GM18868 (cell line): ENCODE results near the gene SH3D19.
A peak's percentile ranks its signal among the peaks of the same experiment; 100 is the strongest.
"Not testable (repeated sequence)": the region's sequence is repeated elsewhere in the genome, so short reads cannot be mapped to it uniquely, and the experiment has no call there.

ENCODE experiments used
- ATAC-seq: cut with Tn5 transposase; IDR thresholded peaks from one replicate; pipeline ENCODE4 v1.9.1; 2021; ENCODE audit warnings: mild to moderate bottlenecking, moderate library complexity; ENCODE audit not compliant: unreplicated experiment

The SH3D19 gene

GRCh38 chr4:151323667-151324066 is 1.7 kb downstream of the SH3D19 start:
- ATAC-seq, result no peak

DNA sequence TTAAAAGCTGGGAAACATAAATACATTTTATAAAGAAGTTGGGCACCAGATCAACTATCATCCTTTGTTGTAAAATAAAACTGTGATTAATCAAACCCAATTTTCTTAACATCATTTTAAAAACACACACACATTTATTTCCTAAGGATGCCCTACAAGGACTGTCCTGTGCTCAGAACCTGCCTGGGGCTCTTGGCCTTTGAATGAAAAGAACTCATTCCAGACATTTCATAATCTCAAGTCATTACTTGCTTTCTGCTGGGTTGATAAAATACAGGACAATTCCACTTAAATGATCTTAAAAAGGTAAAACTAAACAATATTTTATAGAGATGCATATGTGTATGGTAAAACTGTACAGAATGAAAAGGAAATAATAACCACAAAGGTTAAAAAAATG is 2.8 kb downstream of the SH3D19 start:
- ATAC-seq, result no peak

- not testable (repeated sequence) for ATAC-seq
These were observed 3.2 kb downstream of the SH3D19 start for GRCh38 chr4:151322161-151322560.

DNA sequence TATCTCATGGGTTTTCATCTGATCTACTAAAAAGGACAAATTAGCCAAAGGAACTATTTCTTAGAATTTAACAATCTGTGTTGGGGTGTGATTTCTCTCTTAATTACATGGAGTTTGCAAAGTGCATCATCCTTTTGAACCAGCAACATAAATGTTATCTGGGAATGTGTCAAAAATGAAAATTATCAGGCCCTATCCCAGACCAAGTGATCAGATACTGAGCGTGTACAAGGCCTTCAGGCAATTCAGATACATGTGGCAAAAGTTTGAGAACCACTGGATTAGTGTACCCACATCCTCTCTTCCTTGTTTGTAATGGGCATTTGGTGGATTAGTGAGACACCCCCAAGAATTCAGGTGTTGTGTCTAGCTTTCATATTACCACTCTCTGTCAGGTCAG is 3.8 kb downstream of the SH3D19 start:
- no peak for ATAC-seq

DNA sequence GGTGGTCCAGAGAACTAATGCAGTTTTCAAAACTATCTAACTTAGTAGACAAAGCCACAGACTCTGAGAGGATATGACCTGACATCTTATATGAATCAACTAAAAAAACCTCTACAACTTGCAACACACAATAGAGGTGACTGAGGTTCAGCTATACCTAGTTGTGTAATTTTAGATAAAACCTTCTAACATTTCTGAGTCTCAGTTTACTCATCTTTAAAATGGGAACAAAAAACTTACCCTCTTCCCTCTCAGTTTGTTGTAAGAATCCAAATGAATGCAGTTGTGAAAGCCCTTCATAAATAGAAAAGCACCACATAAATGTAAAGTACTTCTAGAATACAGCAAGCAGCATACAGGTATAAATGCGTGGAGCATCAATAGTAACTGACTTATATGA is 5.9 kb downstream of the SH3D19 start:
- no peak for ATAC-seq

DNA sequence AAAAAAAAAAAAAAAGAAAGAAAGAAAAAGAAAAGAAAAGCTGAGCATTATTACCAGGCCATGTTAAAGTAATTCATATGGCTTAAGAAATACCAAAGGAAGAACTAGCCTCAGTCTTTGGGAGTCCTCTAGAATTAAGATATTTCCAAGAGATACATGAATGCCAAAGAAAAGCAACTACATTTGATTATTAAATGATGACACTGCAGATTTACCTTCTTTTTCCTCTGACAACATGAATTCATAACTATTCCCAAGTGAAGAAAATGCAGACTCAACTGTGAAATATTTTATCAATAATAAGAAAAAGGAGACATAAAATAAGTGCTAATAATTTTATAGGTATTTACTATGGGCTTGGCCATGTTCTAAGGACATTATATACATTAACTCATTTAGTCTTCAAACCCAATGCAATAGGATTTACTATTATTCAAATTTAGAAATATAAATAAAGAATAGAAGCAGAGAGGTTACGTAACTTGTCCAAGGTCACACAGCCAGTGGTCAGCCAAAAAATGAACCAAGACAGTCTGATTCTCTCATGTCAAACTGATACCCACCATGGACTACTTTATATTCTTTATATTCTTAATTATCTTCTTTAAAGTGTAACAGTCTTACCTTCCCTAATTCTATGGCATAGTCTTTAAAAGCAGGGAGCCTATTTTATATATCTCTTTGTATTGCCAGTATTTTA is 6.9 kb downstream of the SH3D19 start:
- no peak for ATAC-seq

DNA sequence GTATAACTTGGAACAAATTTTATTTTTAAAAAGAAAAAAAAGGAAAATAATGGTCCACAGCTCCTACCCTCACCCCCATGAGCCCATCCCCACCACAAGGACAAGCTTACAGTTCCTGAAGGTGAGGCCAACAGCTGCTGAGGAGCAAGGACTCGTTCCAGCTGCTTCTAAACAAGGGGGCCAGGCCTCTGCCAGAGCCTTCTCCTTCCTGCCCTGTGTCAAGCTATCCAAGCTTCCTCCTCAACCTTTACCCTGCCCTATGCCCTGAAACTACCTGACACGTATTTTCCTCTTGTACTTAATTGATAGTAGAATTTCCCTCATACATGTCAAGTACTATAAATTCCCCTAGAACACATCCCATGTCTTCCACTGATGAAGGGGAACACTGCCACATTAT is 8.8 kb downstream of the SH3D19 start:
- ATAC-seq, result no peak

- no peak for ATAC-seq
These were observed 10.1 kb downstream of the SH3D19 start for GRCh38 chr4:151315212-151315886.

DNA sequence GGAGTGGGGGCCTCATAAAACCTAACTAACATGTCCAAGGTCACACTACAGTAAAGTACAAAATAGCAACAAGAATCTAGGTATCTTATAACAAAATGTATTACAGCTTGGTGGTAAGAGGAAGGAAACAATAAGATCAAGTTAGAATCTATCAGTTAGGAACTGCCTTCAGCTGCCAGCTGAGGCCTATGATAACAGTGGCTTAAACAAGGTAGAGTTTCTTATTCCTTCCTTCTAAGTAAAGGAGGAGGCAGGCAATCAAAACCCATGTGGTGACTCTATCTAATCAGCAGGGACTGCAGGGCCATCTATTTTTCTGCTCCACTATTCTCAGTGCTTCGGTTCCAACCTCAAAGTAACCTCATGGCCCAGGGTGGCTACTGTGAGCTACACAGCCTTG is 10.9 kb downstream of the SH3D19 start:
- ATAC-seq, result no peak

- ATAC-seq, result no peak
These were observed 11.4 kb downstream of the SH3D19 start for GRCh38 chr4:151314010-151314355.

GRCh38 chr4:151313306-151314009 is 11.9 kb downstream of the SH3D19 start:
- no peak for ATAC-seq

DNA sequence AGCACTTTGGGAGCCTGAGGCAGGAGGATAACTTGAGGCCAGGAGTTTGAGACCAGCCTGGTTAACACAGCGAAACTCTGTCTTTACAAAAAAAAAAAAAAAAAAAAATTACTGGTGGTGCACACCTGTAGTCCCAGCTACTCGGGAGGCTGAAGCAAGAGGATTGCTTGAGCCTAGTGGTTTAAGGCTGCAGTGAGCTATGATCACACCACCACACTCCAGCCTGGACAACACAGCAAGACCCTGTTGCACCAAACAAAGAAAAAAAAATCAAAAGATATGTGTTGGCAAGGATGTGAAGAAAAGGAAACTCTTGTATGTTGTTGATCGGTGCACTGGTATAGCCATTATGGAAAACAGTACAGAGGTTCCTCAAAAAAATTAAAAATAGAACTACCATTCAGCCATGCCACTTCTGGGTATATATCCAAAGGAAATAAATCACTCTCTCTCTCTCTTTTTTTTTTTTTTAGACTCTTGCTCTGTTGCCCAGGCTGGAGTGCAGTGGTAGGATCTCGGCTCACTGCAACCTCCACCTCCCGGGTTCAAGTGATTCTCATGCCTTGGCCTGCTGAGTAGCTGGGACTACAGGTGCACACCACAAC is 15.2 kb downstream of the SH3D19 start:
- ATAC-seq, result no peak

GRCh38 chr4:151304755-151305154 is 20.6 kb downstream of the SH3D19 start:
- ATAC-seq, result peak; percentile 56

- no peak for ATAC-seq
These were observed 21.2 kb downstream of the SH3D19 start for GRCh38 chr4:151304226-151304625.

- ATAC-seq, result no peak
These were observed 23.0 kb downstream of the SH3D19 start for GRCh38 chr4:151302432-151302831.

- no peak for ATAC-seq
These were observed 28.2 kb downstream of the SH3D19 start for GRCh38 chr4:151297170-151297569.

DNA sequence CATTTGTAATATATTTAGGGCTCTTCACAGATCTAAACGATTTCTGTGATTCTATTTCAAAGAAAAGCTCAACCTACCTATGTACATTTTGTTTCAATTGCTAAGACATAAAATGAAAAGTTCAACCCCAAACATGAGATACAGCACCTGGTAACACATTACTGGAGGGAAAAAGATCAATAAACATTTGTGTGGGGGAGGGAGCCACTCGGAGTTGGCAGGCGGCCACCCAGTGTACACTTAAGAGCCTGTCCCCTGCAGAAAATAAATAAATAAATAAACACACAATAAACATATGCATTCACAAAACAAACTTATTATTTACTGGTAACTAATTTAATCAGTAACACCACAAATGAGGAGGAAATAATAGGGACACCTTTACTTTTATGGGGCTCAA is 29.2 kb downstream of the SH3D19 start:
- no peak for ATAC-seq

- no peak for ATAC-seq
These were observed 30.4 kb downstream of the SH3D19 start for GRCh38 chr4:151294833-151295496.

DNA sequence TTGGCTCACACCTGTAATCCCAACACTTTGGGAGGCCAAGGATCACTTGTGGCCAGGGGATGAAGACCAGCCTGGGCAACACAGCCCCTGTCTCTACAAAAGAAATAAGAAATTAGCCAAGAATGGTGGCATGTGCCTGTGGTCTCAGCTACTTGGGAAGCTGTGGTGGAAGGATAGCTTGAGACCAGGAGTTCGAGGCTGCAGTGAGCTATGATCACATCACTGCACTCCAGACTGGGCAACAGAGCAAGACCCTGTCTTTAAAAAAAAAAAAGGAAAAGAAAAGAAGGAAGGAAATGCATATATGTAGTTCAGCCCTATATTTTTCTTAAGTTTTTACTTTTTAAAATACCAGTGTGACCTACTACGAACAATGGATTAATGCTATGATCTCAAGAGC is 33.4 kb downstream of the SH3D19 start:
- ATAC-seq, result no peak

DNA sequence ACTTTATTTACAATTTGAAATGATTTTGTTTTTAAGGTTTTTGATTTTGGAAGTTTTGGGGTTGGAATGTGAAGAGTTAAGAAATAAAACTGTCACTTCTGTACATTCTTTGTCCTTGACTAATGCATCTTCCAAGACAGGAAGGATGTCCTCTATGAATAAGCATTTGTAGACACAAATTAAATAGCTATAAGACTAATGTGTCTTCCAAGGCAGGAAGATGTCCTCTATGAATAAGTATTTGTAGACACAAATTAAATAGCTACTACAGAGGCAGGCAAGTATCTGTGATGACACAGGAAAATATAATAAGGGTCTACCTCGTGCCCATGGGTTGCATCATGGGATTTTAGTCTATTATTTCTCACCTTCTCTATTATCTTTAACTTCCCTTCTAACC is 33.9 kb downstream of the SH3D19 start:
- ATAC-seq, result no peak

DNA sequence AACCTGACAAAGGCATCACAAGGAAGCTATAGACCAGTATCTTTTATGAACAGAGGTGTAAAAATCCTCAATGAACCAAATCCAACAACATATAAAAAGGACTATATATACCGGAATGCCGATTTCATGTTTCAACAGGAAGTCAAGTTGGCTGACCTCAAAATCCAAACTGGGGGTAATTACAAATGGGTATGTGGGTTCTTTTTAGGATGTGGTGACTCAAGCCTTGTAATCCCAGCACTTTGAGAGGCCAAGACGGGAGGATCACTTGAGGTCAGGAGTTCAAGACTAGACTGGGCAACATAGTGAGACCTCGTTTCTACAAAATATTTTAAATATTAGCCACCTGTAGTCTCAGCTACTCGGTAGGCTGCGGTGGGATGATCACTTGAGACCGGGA is 38.0 kb downstream of the SH3D19 start:
- no peak for ATAC-seq
